Colonic mucosa (tissue), 4 donors: ENCODE results near the gene MAP3K10. TPM values are rescaled to one million over a fixed set of nuclear protein-coding genes. Genes with fewer than 3 reads are reported as not detected.
"Not testable (repeated sequence)": the region's sequence is repeated elsewhere in the genome, so short reads cannot be mapped to it uniquely, and the experiment has no call there.

ENCODE experiments used
- DNase-seq: peaks from one replicate; pipeline ENCODE4 v3.0.0-alpha.2; 2020
- H3K27ac ChIP-seq: fragments of 200-600 bp; one replicate; pipeline ENCODE4 v1.8.0; 2021
- H3K27me3 ChIP-seq: fragments of 200-600 bp; one replicate; pipeline ENCODE4 v1.8.0; 2021
- H3K36me3 ChIP-seq: fragments of 200-600 bp; one replicate; pipeline ENCODE4 v1.8.0; 2021
- H3K4me1 ChIP-seq: fragments of 200-600 bp; one replicate; pipeline ENCODE4 v1.8.0; 2021; ENCODE audit warnings: mild to moderate bottlenecking
- H3K4me3 ChIP-seq: fragments of 200-600 bp; one replicate; pipeline ENCODE4 v1.8.0; 2021
- H3K9ac ChIP-seq, 2 donors: one replicate each; pipeline ENCODE4 v1.7.0; 2013; ENCODE audit warnings: control low read depth in 2 of 2, low read depth in 2 of 2, low read length in 2 of 2
- H3K9me3 ChIP-seq: fragments of 200-600 bp; one replicate; pipeline ENCODE4 v1.8.0; 2021
- intact Hi-C: fragments of 100-400 bp; cut with DNase I; formaldehyde crosslinking; loops from one replicate; pipeline ENCODE4 v1.14.1; 2022
- total RNA-seq, 2 donors: library from RNA; stranded (reverse); fragmentation: NEBNext Ultra II Directional in 1 of 2; extraction: Animal tissue kit (Norgen Biotek cat#: 25700) in 1 of 2; gene quantifications; one replicate each; pipeline ENCODE4 v1.2.1, GENCODE V29; 2021
- TF ChIP-seq, protein P1 (sequence below): fragments of 200-600 bp; IDR thresholded peaks from one replicate; pipeline ENCODE4 v1.8.0; 2022; ENCODE audit warnings: antibody characterized with exemption, mild to moderate bottlenecking
- donor health status: healthy.
- donor health status: DM: no; HTN: no; CAD: no.
- donor health status: DM: no; HTN: no; CAD: no.

The MAP3K10 gene
- total RNA-seq, 2 donors from 2014 or later: 9.1 to 10.9 TPM

- H3K4me3 ChIP-seq: no peak overlapping the region
- DNase-seq: no peak
- no peaks in the 10 kb centered on the region for H3K4me1 ChIP-seq
- intact Hi-C loops: no loop called here
- no peak overlapping the region for H3K9ac ChIP-seq
- H3K9me3 ChIP-seq: no peaks in the 10 kb centered on the region
- H3K36me3 ChIP-seq: no peaks in the 10 kb centered on the region
- TF ChIP-seq, protein P1, sequence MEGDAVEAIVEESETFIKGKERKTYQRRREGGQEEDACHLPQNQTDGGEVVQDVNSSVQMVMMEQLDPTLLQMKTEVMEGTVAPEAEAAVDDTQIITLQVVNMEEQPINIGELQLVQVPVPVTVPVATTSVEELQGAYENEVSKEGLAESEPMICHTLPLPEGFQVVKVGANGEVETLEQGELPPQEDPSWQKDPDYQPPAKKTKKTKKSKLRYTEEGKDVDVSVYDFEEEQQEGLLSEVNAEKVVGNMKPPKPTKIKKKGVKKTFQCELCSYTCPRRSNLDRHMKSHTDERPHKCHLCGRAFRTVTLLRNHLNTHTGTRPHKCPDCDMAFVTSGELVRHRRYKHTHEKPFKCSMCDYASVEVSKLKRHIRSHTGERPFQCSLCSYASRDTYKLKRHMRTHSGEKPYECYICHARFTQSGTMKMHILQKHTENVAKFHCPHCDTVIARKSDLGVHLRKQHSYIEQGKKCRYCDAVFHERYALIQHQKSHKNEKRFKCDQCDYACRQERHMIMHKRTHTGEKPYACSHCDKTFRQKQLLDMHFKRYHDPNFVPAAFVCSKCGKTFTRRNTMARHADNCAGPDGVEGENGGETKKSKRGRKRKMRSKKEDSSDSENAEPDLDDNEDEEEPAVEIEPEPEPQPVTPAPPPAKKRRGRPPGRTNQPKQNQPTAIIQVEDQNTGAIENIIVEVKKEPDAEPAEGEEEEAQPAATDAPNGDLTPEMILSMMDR: no peak
- peaks cover 29% of the 10 kb centered on the region for H3K27me3 ChIP-seq
- no peak overlapping the region for H3K27ac ChIP-seq
Measured at GRCh38 chr19:40216013-40216776, 25.0 kb downstream of the MAP3K10 start.

DNA sequence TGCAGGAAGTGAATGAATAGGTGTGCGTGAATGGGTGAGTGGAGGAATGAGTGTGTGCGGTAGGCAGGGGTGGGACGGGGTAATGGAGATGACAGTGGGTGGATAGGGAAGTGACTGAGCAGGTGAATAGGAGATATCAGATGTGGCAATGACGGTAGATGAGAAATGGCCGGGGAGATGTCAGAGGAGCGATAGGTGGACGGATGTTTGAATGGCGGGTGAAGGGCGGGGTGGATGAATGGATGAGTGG, 25.5 kb downstream of the MAP3K10 start:
- no peaks in the 10 kb centered on the region for H3K4me1 ChIP-seq
- H3K4me3 ChIP-seq: no peak overlapping the region
- no peaks in the 10 kb centered on the region for H3K9me3 ChIP-seq
- peaks cover 29% of the 10 kb centered on the region for H3K27me3 ChIP-seq
- TF ChIP-seq, protein P1: no peak
- intact Hi-C loops: no loop called here
- no peak overlapping the region for H3K27ac ChIP-seq
- DNase-seq: no peak
- H3K9ac ChIP-seq: no peak overlapping the region
- H3K36me3 ChIP-seq: no peaks in the 10 kb centered on the region

GRCh38 chr19:40217027-40217810, 26.0 kb downstream of the MAP3K10 start:
- Histone ChIP-seq H3K9me3 (no peaks in the 10 kb centered on the region), H3K9ac (peak overlapping the region in 1 of 2 donors; percentile 15), H3K4me1 (no peaks in the 10 kb centered on the region), H3K4me3 (no peak overlapping the region), H3K36me3 (no peaks in the 10 kb centered on the region), H3K27me3 (peaks cover 29% of the 10 kb centered on the region), H3K27ac (no peak overlapping the region)
- intact Hi-C loops: no loop called here
- peak; percentile 74 for DNase-seq
- TF ChIP-seq, protein P1: peak; percentile 35

DNA sequence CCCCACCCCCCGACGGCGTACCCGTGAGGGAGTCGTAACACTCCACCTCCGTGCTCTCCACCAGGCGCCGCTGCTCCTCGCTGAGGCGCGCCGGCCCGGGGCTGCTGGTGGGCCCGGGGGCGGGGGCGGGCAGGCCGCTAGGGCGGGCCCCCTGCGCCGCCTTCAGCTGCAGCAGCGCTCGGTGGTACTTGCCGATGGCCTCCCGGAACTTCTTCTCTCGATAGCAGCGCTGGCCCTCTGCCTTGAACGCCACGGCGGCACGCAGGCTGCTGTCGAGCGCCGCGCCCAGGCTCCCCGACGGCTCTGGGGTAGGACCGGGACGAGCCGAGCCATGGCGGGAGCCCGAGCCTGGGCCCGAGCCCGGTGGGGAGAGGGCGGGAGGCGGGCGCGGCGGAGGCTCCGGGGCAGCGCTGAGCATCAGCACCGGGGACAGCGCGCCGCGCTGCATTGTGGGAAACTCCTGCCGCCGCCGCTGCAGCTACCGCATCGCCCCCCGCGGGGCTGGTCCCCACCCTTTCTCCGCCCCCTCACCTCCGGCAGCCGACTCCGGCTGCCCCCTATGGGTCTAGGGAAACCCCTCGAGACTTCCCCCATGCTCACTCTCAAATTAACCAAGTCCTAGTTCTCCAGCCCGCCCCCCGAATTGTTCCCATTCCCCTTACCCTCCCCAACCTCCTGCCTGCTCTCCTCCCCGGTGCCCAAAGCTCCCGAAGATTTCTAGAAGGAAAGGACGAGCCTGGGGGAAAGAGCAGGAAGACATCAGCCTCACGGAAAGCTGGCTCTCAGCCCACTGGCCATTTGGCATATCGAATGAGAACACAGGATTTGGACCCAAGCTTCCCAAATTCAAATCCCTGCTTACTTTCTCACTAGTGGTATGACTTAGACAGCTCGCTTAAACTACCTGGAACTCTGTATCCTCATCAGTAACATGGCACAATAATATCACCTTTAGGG, 27.0 kb downstream of the MAP3K10 start, which contains the start of gene TTC9B:
TTC9B (minus strand) TSS at position 451 of the 957 bp plus-strand sequence; CDS start at position 448, 3 bp downstream.
- H3K9ac ChIP-seq: peak within 1 kb of the TSS in 1 of 2 donors; percentile 15
- H3K36me3 ChIP-seq: no peaks in the 10 kb centered on the region
- H3K4me1 ChIP-seq: no peaks in the 10 kb centered on the region
- intact Hi-C loops: no loop called here
- no peak within 1 kb of the TSS for H3K4me3 ChIP-seq
- H3K27me3 ChIP-seq: peaks cover 29% of the 10 kb centered on the region
- DNase-seq: no peak
- no peaks in the 10 kb centered on the region for H3K9me3 ChIP-seq
- TF ChIP-seq, protein P1: no peak
- no peak within 1 kb of the TSS for H3K27ac ChIP-seq

GRCh38 chr19:40219029-40219428, 27.8 kb downstream of the MAP3K10 start:
- H3K27me3 ChIP-seq: peaks cover 29% of the 10 kb centered on the region
- H3K27ac ChIP-seq, H3K36me3 ChIP-seq, H3K4me1 ChIP-seq, H3K9me3 ChIP-seq, DNase-seq, intact Hi-C loops, H3K4me3 ChIP-seq, H3K9ac ChIP-seq: not testable (repeated sequence)
